ENCODE data around the gene CYGB.

The CYGB gene

DNA sequence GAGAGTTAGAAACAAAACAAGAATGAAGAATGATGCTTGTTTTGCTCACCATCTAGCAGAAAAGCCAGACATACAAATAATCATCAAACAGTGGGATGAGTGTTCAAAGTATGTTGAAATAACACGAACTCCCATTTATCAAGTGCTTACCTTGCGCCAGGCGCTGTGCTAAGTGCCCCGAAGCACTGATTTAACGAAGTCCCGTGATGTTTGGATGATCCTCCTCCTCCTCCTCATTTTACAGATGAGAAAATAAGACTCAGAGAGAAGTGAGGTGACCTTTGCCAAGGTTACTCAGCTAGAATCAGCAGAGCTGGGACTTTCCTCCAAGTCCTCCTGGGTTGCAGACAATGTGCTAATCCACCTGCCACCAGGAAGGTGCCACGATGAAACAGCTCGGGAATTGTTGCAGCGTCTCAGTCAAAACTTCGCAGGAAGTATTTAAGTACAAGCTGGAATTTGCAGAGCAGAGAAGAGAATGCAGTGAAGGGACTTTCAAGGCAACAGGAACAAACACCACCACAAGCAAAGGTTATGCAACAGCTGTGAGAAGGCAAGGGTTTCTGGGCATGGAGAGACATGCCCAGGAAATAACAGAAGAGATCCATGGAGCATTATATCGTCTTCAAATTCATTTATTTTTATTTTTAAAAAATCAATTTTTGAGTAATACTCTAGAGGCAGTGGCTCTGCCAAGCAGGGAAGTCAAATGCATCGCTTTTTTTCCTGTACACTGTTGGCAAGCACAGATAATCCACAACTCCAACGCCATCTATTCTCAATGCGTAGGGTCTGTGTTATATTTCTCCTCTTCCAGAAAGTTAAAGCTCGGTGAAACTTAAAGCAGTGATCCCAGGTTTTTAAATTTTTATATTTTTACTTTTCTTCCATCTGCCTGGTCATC lies 13.5 kb upstream of the CYGB start:
- DNase-seq = peak in 1 of 58 donors; percentile 35

DNA sequence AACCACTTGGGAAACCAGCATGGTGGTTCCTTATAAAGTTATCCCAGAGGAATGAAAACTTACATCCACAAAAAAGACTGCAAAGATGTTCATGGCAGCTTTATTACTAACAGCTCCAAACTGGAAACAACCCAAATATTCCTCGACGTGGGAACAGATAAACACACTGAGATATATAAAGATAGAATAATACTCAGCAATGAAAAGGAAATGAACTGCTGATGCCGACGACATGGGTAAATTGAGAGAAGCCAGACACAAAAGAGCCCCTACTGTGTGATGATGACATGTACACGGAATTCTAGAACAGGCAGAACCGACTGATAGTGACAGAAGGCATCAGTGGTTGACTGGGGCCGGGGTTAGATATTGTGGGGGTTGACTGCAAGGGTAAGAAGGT lies 12.0 kb upstream of the CYGB start:
- DNase-seq = no peak

DNA sequence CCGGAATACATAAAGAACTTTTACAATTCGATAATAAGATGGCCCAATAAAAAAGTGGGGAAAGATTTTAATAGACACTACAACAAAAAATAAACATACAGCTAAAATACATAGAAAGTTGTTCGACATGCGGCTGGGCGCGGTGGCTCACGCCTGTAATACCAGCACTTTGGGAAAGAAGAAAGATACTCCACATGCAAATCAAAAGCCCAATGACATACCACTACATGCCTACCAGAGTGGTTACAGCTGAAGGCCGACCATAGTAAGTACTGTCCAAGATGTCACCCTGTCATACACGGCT lies 11.7 kb upstream of the CYGB start:
- no peak for DNase-seq

- no peak for DNase-seq
These were observed 11.1 kb upstream of the CYGB start for GRCh38 chr17:76548378-76549214.

- no peak for DNase-seq
These were observed 10.2 kb upstream of the CYGB start for GRCh38 chr17:76547642-76548202.

DNA sequence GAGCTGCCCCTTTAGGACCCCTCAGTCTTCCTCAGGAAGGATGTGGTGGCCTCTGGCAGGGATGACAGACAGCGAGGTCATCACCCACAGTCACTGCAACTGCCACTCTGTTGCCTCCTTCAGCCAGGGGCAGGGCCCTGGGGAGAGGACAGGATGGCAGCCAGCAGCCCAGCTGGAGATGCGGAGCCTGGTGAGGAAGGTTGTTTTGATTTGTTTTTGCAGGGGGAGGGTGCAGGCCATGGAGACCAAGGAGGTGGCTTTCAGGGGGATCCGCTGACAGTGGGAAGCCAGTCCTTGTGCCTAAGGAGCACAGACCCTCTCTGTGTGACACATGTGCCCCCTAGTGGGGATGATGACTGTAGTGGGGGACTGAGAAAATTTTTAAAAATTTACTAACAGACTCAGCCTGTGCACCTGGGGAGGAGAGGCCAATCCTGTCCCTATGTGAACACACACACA lies 9.7 kb upstream of the CYGB start:
- peak in 39 of 58 donors; percentile 27 to 80 (median 47) for DNase-seq

DNA sequence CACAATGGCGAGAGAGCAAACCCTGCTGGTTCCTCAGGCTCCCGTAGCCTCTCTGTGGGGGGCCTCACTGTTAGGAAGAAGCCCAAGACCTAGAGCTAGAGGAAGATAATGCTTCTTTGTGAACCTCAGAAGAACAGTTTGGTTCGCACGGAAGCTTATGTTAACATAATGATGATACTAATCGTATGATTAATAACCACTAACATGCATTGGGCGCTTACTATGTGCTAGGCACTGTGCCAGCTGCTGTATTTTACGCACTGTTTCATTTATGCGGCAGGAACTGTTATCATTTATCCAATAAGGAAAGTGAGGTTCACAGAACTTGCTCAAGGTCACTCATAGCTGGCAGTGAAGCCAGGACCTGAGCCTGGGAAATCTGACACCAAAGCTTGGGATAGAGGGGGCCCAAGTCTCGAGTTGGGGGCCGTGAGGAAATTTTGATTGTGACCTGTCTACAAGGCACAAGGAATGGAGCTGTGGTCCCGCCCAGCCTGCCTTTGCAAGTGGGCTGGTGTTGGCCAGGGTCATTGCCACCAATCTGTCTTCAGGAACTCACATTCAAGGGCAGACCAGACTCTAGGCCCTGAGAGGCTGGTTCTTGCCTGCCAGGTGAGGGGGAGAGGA lies 9.2 kb upstream of the CYGB start:
- DNase-seq = no peak

DNA sequence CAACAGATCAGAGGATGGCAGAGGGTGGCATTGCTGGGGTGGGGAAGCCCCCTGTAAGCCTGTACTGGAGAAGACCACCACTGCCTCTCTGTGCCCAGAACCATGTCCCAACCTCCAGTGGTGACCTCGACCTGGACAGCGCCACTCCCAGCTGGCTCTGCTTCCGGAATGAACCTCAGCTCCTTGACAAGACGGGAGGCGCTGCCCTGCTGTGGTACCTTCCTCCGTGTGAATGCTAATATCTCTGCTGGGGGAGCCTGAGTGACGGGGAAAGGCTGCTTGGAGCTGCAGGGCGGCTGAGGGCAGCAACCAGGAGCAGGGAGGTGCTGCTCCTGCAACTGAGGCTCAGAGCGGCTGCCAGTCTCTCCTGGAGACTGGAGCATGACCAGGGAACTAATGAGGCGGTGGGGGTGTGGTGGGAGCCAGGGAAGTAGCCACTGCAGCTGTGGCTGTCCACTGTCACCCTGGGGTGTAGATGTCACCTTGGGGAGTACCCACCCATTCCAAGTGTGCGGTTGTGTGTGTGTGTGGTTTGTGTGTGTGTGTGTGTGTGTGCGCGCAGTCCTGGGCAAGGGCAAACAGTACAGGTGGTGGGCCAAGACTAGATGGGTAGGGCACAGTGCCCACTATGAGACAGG lies 8.5 kb upstream of the CYGB start:
- peak in 1 of 58 donors; percentile 29 for DNase-seq

DNA sequence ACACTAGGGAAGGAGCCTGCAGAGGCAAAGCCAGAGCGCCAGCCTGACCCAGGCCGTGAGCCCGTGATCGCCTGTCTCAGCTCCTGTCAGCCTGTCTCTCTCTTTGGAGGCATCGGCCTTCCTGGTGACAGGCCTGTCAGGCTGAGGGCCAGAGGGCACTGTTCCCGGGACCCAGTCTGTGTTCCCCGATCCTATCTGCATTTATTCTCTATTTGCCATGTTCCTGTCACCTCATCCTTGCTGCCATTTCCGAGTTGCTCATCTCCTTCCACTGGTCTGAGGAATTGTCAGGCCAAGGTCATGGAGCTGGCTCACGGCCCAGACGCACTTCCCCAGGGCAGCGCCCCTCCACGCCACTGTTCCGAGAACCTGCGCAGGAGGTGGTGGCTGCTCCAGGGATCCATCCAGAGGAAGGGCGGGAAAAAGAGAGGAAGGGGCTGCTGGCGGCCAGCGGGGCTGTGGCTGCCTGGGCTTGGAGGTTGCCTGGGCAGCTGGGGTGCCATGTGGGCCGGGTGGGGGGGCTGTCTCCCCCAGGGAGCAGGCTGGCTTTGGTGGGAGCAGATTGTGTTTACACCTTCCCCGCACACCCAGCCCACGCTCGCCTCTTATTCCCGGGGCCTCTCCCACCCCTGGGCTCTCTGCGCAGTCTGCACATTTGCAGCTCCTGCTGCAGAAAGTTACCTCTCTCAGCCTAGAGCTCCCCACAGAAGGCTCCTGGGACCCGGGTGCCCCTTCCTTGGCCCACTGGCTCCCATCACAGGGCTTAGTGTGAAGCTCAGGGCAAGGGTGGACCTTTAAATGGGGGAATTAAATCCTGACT lies 7.2 kb upstream of the CYGB start:
- DNase-seq = peak in 20 of 58 donors; percentile 35 to 82 (median 63)

DNA sequence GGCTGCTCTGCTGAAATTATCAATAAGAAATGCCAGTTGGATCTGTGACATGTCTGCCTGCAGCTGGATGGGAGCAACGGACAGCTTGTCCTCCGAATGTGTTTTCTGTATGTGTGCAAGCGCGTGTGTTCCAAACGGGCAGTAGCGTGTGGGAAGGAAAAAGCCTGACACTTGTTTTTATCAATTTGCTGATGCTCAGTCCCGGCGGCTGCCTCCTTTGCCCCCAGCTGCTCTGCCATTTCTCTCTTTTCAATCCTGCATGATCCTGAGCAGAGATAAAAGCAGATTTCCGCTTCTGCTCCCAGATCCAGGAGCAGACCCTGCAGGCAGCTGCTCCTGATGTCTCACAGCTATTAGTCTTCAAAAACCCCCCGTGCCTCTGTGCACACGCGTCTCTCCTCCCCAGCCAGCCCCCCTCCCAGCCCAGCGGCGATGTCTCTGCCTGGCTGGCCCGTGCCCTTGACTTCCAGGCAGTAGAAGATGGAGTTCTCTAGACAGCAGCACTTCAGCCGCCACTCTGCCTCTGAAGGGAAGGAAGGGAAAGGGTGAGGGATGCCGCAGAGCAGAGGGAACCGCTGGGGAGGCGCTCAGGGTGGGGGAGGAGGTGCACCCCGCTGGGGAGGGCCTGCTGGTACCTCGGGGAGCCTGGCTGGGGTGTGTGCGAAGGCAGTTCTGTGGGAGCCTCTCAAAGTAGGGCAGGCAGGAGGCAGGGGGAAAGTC lies 6.5 kb upstream of the CYGB start:
- peak in 42 of 58 donors; percentile 28 to 83 (median 62) for DNase-seq

DNA sequence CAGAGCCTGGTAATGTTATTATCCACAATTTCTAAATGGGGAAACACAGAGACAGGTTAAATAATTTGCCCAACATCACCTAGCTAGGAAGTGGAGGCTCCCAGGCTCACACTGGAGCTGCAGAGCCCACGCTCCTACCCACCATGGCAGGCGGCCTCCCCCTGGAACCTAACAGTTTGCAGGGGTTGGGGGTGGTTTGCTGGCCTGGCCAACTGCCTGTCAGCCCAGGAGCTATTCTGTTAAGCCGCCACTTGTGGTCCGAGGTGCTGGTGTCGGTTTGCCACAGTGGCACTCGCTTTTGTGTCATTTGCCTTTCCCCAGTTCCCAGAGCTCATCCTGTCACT lies 5.9 kb upstream of the CYGB start:
- DNase-seq = no peak

DNA sequence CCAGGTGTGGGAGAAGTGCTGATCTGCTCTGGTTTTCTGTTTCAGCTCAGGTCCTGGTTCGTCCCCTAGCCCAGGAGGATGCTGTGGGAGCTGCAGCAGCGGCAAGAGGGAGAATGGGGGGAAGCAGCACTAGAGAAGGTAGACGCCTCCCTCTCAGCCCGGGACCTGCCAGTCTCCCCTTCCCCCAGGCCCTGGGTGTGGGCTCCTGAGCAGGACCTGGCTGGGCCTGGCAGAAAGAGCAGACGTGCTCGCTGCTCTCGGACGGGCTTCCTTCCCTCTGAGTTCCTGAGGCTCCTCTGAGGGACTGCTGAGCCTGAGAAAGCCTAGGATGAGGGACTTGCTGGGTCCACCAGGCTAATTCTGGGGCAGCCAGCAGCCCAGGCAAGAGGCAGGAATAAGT lies 5.5 kb upstream of the CYGB start:
- no peak for DNase-seq

- no peak for DNase-seq
These were observed 5.1 kb upstream of the CYGB start for GRCh38 chr17:76542566-76542971.

GRCh38 chr17:76541739-76542454 lies 4.4 kb upstream of the CYGB start:
- no peak for DNase-seq

DNA sequence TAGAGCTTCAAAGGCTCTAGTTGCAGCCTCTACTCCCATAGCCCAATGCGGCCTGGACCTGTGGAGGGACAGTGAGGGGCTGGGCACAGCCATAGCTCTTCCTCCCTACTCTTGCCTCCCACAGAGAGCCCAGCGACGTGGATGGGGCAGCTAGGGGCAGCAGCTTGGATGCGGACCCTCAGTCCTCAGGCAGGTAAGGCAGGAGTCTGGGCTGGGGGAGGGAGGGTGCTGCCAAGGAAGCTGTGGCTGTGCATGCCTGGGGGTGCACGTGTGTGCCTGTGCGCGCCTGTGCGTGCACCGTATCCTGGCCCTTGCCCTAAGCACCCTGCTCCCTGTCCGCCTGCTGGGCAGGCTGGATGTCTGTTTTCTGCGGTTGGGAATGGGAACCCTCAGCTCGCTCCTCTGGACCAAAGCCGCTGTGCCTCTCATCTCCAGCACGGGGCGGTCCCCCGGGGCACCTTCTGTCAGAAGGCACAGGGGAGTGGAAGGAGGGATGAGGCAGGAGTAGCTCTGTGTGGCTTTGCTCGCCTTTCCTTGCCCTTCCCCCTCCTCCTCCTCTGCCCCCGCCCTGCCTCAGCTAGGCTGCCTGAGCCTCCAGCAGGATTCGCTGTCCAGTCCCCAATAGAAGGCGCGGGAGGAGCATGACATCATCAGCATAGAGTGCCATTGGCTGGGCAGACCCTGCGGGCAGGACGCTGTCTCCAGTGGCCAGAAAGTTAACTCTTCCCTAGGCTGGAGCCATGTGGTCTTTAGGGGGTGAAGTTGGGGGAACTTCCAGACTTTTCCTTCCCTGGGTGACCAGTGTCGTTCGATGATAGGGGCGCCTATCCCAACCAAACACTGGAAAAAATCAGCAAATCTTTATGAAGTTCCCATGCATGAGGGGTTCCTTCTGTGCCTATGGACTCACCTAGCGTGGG lies 3.1 kb upstream of the CYGB start:
- DNase-seq = peak; percentile 67 to 98 (median 95)

GRCh38 chr17:76539631-76540271 lies 2.2 kb upstream of the CYGB start, which contains the start of gene PRCD:
TSS of gene PRCD (plus strand) at chr17:76540044. CDS start at chr17:76540142, 98 bp downstream.
- no peak for DNase-seq

- DNase-seq = no peak
These were observed 1.5 kb upstream of the CYGB start for GRCh38 chr17:76538941-76539570.
